ENCODE data around the gene RGS3. TPM values are rescaled to one million over a fixed set of nuclear protein-coding genes. Genes with fewer than 3 reads are reported as not detected.
"Not testable (repeated sequence)": the region's sequence is repeated elsewhere in the genome, so short reads cannot be mapped to it uniquely, and the experiment has no call there.

Gene RGS3
- total RNA-seq, 1 donor from 2014 or later: 92.5 TPM

DNA sequence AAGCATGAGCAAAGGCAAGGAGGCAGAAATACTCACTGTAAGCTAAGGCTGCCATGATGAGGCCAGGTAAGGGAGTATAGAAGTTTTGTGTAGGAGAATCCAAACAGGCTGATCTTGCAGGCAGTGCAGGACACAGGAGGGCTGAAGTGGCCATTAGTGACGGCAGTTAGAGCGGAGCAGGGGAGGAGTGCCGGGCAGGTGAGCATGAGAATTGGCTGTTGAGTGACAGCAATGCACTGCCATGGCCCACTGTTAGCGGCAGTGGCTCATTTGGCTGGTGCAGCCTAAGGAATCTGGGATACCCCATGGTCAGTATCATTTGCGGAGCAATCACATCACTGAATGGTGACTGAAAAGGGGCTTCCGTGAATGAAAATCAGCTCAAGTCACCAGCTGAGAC, 22.8 kb downstream of the RGS3 start:
- no peak overlapping the region for H3K4me3 ChIP-seq (ENCODE audit: insufficient read depth, low read depth, low read length)
- no peak overlapping the region for H3K27ac ChIP-seq (ENCODE audit: low read depth, low read length)
- no peaks in the 10 kb centered on the region for H3K79me2 ChIP-seq (ENCODE audit: insufficient read depth, low read length)
- Mint-ChIP-seq H3K4me1 (ENCODE audit: low read depth, unreplicated experiment) (peaks cover 8% of the 10 kb centered on the region), H3K4me3 (ENCODE audit: unreplicated experiment) (no peak overlapping the region), H3K27ac (ENCODE audit: unreplicated experiment) (no peak overlapping the region), H3K36me3 (ENCODE audit: low read depth, unreplicated experiment) (no peaks in the 10 kb centered on the region), H3K9me3 (ENCODE audit: unreplicated experiment) (peaks cover 6% of the 10 kb centered on the region), H3K27me3 (ENCODE audit: low read depth, unreplicated experiment) (peaks cover 7% of the 10 kb centered on the region)
- H3K9me3 ChIP-seq (ENCODE audit: insufficient read depth, low read depth, low read length): no peaks in the 10 kb centered on the region
- no peak overlapping the region for H2AFZ ChIP-seq (ENCODE audit: low read depth, low read length)
- H3K4me2 ChIP-seq (ENCODE audit: low read length): no peak overlapping the region
- no peaks in the 10 kb centered on the region for H3K36me3 ChIP-seq (ENCODE audit: insufficient read depth, low read length)
- no peaks in the 10 kb centered on the region for H3K27me3 ChIP-seq (ENCODE audit: insufficient read depth, low read length)
- H3K4me1 ChIP-seq (ENCODE audit: insufficient read depth, low read length): peaks cover 19% of the 10 kb centered on the region
- H4K20me1 ChIP-seq (ENCODE audit: insufficient read depth, low read length): no peaks in the 10 kb centered on the region
- FAIRE-seq (no peak), DNase-seq (ENCODE audit: low read depth) (no peak)
- TF ChIP-seq EZH2 (IDR thresholded peaks at IDR 0.05; ENCODE audit: insufficient read depth, low read length) (no peak), CTCF (IDR thresholded peaks at IDR 0.05; ENCODE audit: insufficient read depth, low read depth, low read length) (no peak)
- no peak overlapping the region for H3K9ac ChIP-seq (ENCODE audit: low read length)

- FAIRE-seq (no peak), DNase-seq (ENCODE audit: low read depth) (no peak)
- no peak overlapping the region for H3K9ac ChIP-seq (ENCODE audit: low read length)
- Mint-ChIP-seq H3K27ac (ENCODE audit: unreplicated experiment) (no peak overlapping the region), H3K4me3 (ENCODE audit: unreplicated experiment) (no peak overlapping the region), H3K9me3 (ENCODE audit: unreplicated experiment) (peaks cover 6% of the 10 kb centered on the region), H3K27me3 (ENCODE audit: low read depth, unreplicated experiment) (peaks cover 8% of the 10 kb centered on the region), H3K36me3 (ENCODE audit: low read depth, unreplicated experiment) (no peaks in the 10 kb centered on the region), H3K4me1 (ENCODE audit: low read depth, unreplicated experiment) (peaks cover 18% of the 10 kb centered on the region)
- H3K27me3 ChIP-seq (ENCODE audit: insufficient read depth, low read length): no peaks in the 10 kb centered on the region
- peaks cover 30% of the 10 kb centered on the region for H3K4me1 ChIP-seq (ENCODE audit: insufficient read depth, low read length)
- TF ChIP-seq EZH2 (IDR thresholded peaks at IDR 0.05; ENCODE audit: insufficient read depth, low read length): no peak
- TF ChIP-seq CTCF (IDR thresholded peaks at IDR 0.05; ENCODE audit: insufficient read depth, low read depth, low read length): no peak
- no peaks in the 10 kb centered on the region for H3K36me3 ChIP-seq (ENCODE audit: insufficient read depth, low read length)
- H3K4me3 ChIP-seq (ENCODE audit: insufficient read depth, low read depth, low read length): no peak overlapping the region
- H2AFZ ChIP-seq (ENCODE audit: low read depth, low read length): no peak overlapping the region
- no peak overlapping the region for H3K4me2 ChIP-seq (ENCODE audit: low read length)
- no peaks in the 10 kb centered on the region for H4K20me1 ChIP-seq (ENCODE audit: insufficient read depth, low read length)
- no peak overlapping the region for H3K27ac ChIP-seq (ENCODE audit: low read depth, low read length)
- no peaks in the 10 kb centered on the region for H3K79me2 ChIP-seq (ENCODE audit: insufficient read depth, low read length)
- no peaks in the 10 kb centered on the region for H3K9me3 ChIP-seq (ENCODE audit: insufficient read depth, low read depth, low read length)
Observed at GRCh38 chr9:113488071-113488470, 24.5 kb downstream of the RGS3 start.

- Mint-ChIP-seq H3K27ac (ENCODE audit: unreplicated experiment) (no peak overlapping the region), H3K4me1 (ENCODE audit: low read depth, unreplicated experiment) (peaks cover 19% of the 10 kb centered on the region), H3K36me3 (ENCODE audit: low read depth, unreplicated experiment) (no peaks in the 10 kb centered on the region), H3K4me3 (ENCODE audit: unreplicated experiment) (no peak overlapping the region), H3K9me3 (ENCODE audit: unreplicated experiment) (peaks cover 6% of the 10 kb centered on the region), H3K27me3 (ENCODE audit: low read depth, unreplicated experiment) (peaks cover 9% of the 10 kb centered on the region)
- Histone ChIP-seq H2AFZ (ENCODE audit: low read depth, low read length) (no peak overlapping the region), H3K4me2 (ENCODE audit: low read length) (no peak overlapping the region), H3K9me3 (ENCODE audit: insufficient read depth, low read depth, low read length) (no peaks in the 10 kb centered on the region), H3K4me1 (ENCODE audit: insufficient read depth, low read length) (peaks cover 32% of the 10 kb centered on the region), H3K27me3 (ENCODE audit: insufficient read depth, low read length) (no peaks in the 10 kb centered on the region), H3K9ac (ENCODE audit: low read length) (no peak overlapping the region), H3K79me2 (ENCODE audit: insufficient read depth, low read length) (no peaks in the 10 kb centered on the region), H3K36me3 (ENCODE audit: insufficient read depth, low read length) (no peaks in the 10 kb centered on the region), H3K4me3 (ENCODE audit: insufficient read depth, low read depth, low read length) (no peak overlapping the region), H3K27ac (ENCODE audit: low read depth, low read length) (no peak overlapping the region), H4K20me1 (ENCODE audit: insufficient read depth, low read length) (no peaks in the 10 kb centered on the region)
- DNase-seq (ENCODE audit: low read depth) (no peak), FAIRE-seq (no peak)
- TF ChIP-seq CTCF (IDR thresholded peaks at IDR 0.05; ENCODE audit: insufficient read depth, low read depth, low read length): no peak
- no peak for TF ChIP-seq EZH2 (IDR thresholded peaks at IDR 0.05; ENCODE audit: insufficient read depth, low read length)
Observed at GRCh38 chr9:113488490-113488889, 25.0 kb downstream of the RGS3 start.

DNA sequence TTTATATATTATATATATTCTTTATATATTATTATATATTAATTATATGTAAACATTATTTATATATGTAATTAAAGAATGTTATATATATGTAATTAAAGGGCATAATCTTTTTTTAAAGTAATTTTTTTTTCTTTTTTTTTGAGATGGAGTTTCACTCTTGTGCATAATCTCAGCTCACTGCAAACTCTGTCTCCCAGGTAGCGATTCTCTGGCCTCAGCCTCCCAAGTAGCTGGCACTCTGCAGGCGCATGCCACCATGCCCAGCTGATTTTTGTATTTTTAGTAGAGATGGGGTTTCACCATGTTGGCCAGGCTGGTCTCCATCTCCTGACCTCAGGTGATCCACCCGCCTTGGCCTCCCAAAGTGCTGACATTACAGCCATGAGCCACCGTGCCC, 27.6 kb downstream of the RGS3 start:
- not testable (repeated sequence) for H4K20me1 ChIP-seq (ENCODE audit: insufficient read depth, low read length); FAIRE-seq; H3K4me2 ChIP-seq (ENCODE audit: low read length); H3K4me3 Mint-ChIP-seq (ENCODE audit: unreplicated experiment); H3K27me3 ChIP-seq (ENCODE audit: insufficient read depth, low read length); DNase-seq (ENCODE audit: low read depth); H2AFZ ChIP-seq (ENCODE audit: low read depth, low read length); H3K79me2 ChIP-seq (ENCODE audit: insufficient read depth, low read length); H3K36me3 Mint-ChIP-seq (ENCODE audit: low read depth, unreplicated experiment); H3K36me3 ChIP-seq (ENCODE audit: insufficient read depth, low read length); H3K27ac ChIP-seq (ENCODE audit: low read depth, low read length); H3K9ac ChIP-seq (ENCODE audit: low read length); H3K4me3 ChIP-seq (ENCODE audit: insufficient read depth, low read depth, low read length); H3K9me3 ChIP-seq (ENCODE audit: insufficient read depth, low read depth, low read length); H3K9me3 Mint-ChIP-seq (ENCODE audit: unreplicated experiment); H3K27ac Mint-ChIP-seq (ENCODE audit: unreplicated experiment)
- peaks cover 14% of the 10 kb centered on the region for H3K4me1 ChIP-seq (ENCODE audit: insufficient read depth, low read length)
- Mint-ChIP-seq H3K4me1 (ENCODE audit: low read depth, unreplicated experiment) (peaks cover 11% of the 10 kb centered on the region), H3K27me3 (ENCODE audit: low read depth, unreplicated experiment) (peaks cover 14% of the 10 kb centered on the region)

Data from astrocyte (in vitro differentiated cells and primary cell).